CD14-positive monocyte (primary cell): ENCODE data around the gene MTMR10. TPM values are rescaled to one million over a fixed set of nuclear protein-coding genes. Genes with fewer than 3 reads are reported as not detected.

Source experiments
- DNase-seq, 3 donors: peaks; one replicate each; pipeline ENCODE4 v3.0.0-alpha.2; 2011 to 2022
- H2AFZ ChIP-seq: 2 replicates; pipeline ENCODE4 v1.6.0; 2012; ENCODE audit warnings: mild to moderate bottlenecking, low read depth, low read length, inconsistent platforms; ENCODE audit not compliant: insufficient read depth, poor library complexity, severe bottlenecking
- H3K27ac ChIP-seq, 2 donors: 1 replicate in 1 of 2; 2 replicates in 1 of 2; pipeline ENCODE4 v1.5.1; 2012 to 2013; ENCODE audit warnings: low read length in 2 of 2, control low read depth in 1 of 2, inconsistent platforms in 1 of 2, low read depth in 1 of 2, mild to moderate bottlenecking in 1 of 2
- H3K27me3 ChIP-seq, 2 donors: one replicate each; pipeline versions ENCODE4 v1.6.0 to v1.6.1; 2011 to 2013; ENCODE audit warnings: low read length in 2 of 2; ENCODE audit not compliant: control insufficient read depth in 2 of 2, insufficient read depth in 2 of 2
- H3K36me3 ChIP-seq, 2 donors: replicated peaks in 1 of 2; 1 replicate in 1 of 2; 2 replicates in 1 of 2; pipeline versions ENCODE4 v1.5.1 to v1.6.1; 2012 to 2013; ENCODE audit warnings: low read length in 2 of 2, control low read depth in 1 of 2, inconsistent platforms in 1 of 2, mild to moderate bottlenecking in 1 of 2; ENCODE audit not compliant: insufficient read depth in 2 of 2, control insufficient read depth in 1 of 2
- H3K4me1 ChIP-seq, 2 donors: 1 replicate in 1 of 2; 2 replicates in 1 of 2; pipeline versions ENCODE4 v1.5.1 to v1.6.1; 2012 to 2013; ENCODE audit warnings: low read length in 2 of 2, control low read depth in 1 of 2, inconsistent platforms in 1 of 2, mild to moderate bottlenecking in 1 of 2, moderate library complexity in 1 of 2; ENCODE audit not compliant: insufficient read depth in 2 of 2, control insufficient read depth in 1 of 2
- H3K4me2 ChIP-seq: replicated peaks from 2 replicates; pipeline ENCODE3; 2012; ENCODE audit warnings: low read length, moderate library complexity, mild to moderate bottlenecking; ENCODE audit not compliant: poor library complexity, severe bottlenecking; ENCODE audit errors: extremely low read depth
- H3K4me3 ChIP-seq, 3 experiments: fragments of 200-600 bp in 1 of 3; sonication (generic) in 1 of 3; replicated peaks in 1 of 3; 1 replicate in 2 of 3; 2 replicates in 1 of 3; pipeline ENCODE4 v1.5.1; 2011 to 2013; ENCODE audit warnings: low read length in 3 of 3, mild to moderate bottlenecking in 3 of 3, control low read depth in 2 of 3, low read depth in 2 of 3, inconsistent platforms in 1 of 3, moderate library complexity in 1 of 3
- H3K79me2 ChIP-seq: 2 replicates; pipeline ENCODE4 v1.6.0; 2012; ENCODE audit warnings: mild to moderate bottlenecking, control low read depth, inconsistent platforms, low read length, moderate library complexity; ENCODE audit not compliant: insufficient read depth
- H3K9ac ChIP-seq: 2 replicates; pipeline ENCODE4 v1.6.0; 2017; ENCODE audit warnings: low read length, mild to moderate bottlenecking; ENCODE audit not compliant: insufficient read depth, poor library complexity, severe bottlenecking
- H3K9me3 ChIP-seq, 2 donors: replicated peaks in 1 of 2; 1 replicate in 1 of 2; 2 replicates in 1 of 2; pipeline versions ENCODE4 v1.5.1 to v1.6.1; 2012 to 2013; ENCODE audit warnings: low read length in 2 of 2, control low read depth in 1 of 2; ENCODE audit not compliant: control insufficient read depth in 1 of 2, insufficient read depth in 1 of 2
- H4K20me1 ChIP-seq: 2 replicates; pipeline ENCODE4 v1.6.0; 2012; ENCODE audit warnings: mild to moderate bottlenecking, low read length, control low read depth, moderate library complexity; ENCODE audit not compliant: insufficient read depth
- H3K27ac Mint-ChIP-seq, 7 donors: one replicate each; pipeline ENCODE4 v1.8.0; 2020; ENCODE audit warnings: mild to moderate bottlenecking in 7 of 7, mixed read lengths in 7 of 7, moderate library complexity in 6 of 7, inconsistent platforms in 2 of 7
- H3K27me3 Mint-ChIP-seq, 3 donors: one replicate each; pipeline ENCODE4 v1.8.0; 2021 to 2022; ENCODE audit warnings: low read depth in 3 of 3, mild to moderate bottlenecking in 3 of 3, mixed read lengths in 3 of 3, moderate library complexity in 3 of 3, inconsistent platforms in 1 of 3
- H3K36me3 Mint-ChIP-seq, 2 donors: one replicate each; pipeline ENCODE4 v1.8.0; 2020; ENCODE audit warnings: mixed read lengths in 2 of 2, inconsistent platforms in 1 of 2, mild to moderate bottlenecking in 1 of 2
- H3K4me1 Mint-ChIP-seq: one replicate; pipeline ENCODE4 v1.8.0; 2020; ENCODE audit warnings: mild to moderate bottlenecking, mixed read lengths
- H3K4me3 Mint-ChIP-seq, 2 donors: one replicate each; pipeline ENCODE4 v1.8.0; 2020; ENCODE audit warnings: mild to moderate bottlenecking in 2 of 2, mixed read lengths in 2 of 2, moderate library complexity in 1 of 2
- H3K9me3 Mint-ChIP-seq, 7 donors: one replicate each; pipeline ENCODE4 v1.8.0; 2020 to 2022; ENCODE audit warnings: mixed read lengths in 7 of 7, mild to moderate bottlenecking in 6 of 7, moderate library complexity in 6 of 7, inconsistent platforms in 2 of 7
- CTCF ChIP-seq: fragments of 200-600 bp; IDR thresholded peaks from one replicate; pipeline ENCODE4 v1.8.0; 2022; ENCODE audit warnings: antibody characterized with exemption, mild to moderate bottlenecking
- WGBS: methylation state at CpG from one replicate; pipeline ENCODE4 v1.1.5; 2013; ENCODE audit warnings: missing lambda C conversion rate; ENCODE audit not compliant: insufficient coverage; 5-methylcytosine and 5-hydroxymethylcytosine counted together
- intact Hi-C, 2 donors: fragments of 100-400 bp; cut with micrococcal nuclease; formaldehyde crosslinking; loops; one replicate each; pipeline versions ENCODE4 v1.15.0 to v1.15.1; 2023
- polyA plus RNA-seq, 3 donors: library from polyadenylated mRNA; depleted of rRNA in 1 of 3; unstranded in 2 of 3; stranded (reverse) in 1 of 3; fragments of 300-500 nt in 2 of 3; fragments of >200 nt in 1 of 3; fragmentation: Illumina TruSeq in 2 of 3; gene quantifications; 1 replicate in 2 of 3; 2 replicates in 1 of 3; pipeline ENCODE4 v1.2.3, GENCODE V29; 2012 to 2021

Gene MTMR10
- polyA plus RNA-seq, 3 donors = 8.7 to 23.3 (median 15.9) TPM

- Mint-ChIP-seq H3K4me1 (peaks cover 23% of the 10 kb centered on the region), H3K36me3 (no peaks in the 10 kb centered on the region), H3K9me3 (peaks cover 9 to 17% (median 14%) of the 10 kb centered on the region in 7 donors), H3K4me3 (no peak overlapping the region), H3K27me3 (peaks cover 0 to 3% (median 1%) of the 10 kb centered on the region in 3 donors), H3K27ac (no peak overlapping the region)
- Histone ChIP-seq H3K4me2 (no peak overlapping the region), H2AFZ (no peak overlapping the region), H3K27me3 (no peaks in the 10 kb centered on the region), H4K20me1 (no peaks in the 10 kb centered on the region), H3K9me3 (peaks cover 9 to 11% of the 10 kb centered on the region in 2 donors), H3K4me3 (no peak overlapping the region), H3K9ac (no peak overlapping the region), H3K27ac (no peak overlapping the region), H3K36me3 (no peaks in the 10 kb centered on the region), H3K4me1 (peaks cover 15 to 21% of the 10 kb centered on the region in 2 donors), H3K79me2 (no peaks in the 10 kb centered on the region)
- DNase-seq = no peak
- 100% methylated on average over 1 of the region's 1 CpG for WGBS
- intact Hi-C loops = no loop called here
- no peak for TF ChIP-seq CTCF
These were observed 18.6 kb upstream of the MTMR10 start for GRCh38 chr15:31010036-31010435.

- Histone ChIP-seq H3K36me3 (no peaks in the 10 kb centered on the region), H3K4me2 (no peak overlapping the region), H3K27ac (no peak overlapping the region), H3K79me2 (no peaks in the 10 kb centered on the region), H2AFZ (no peak overlapping the region), H3K4me1 (peaks cover 17 to 22% of the 10 kb centered on the region in 2 donors), H3K4me3 (no peak overlapping the region), H3K9ac (no peak overlapping the region), H4K20me1 (no peaks in the 10 kb centered on the region), H3K27me3 (peaks cover 0 to 2% of the 10 kb centered on the region in 2 donors), H3K9me3 (no peaks in the 10 kb centered on the region)
- Mint-ChIP-seq H3K4me3 (peak overlapping the region in 1 of 2 donors; percentile 56), H3K4me1 (peaks cover 27% of the 10 kb centered on the region), H3K27ac (no peak overlapping the region), H3K36me3 (no peaks in the 10 kb centered on the region), H3K27me3 (peaks cover 5 to 7% (median 7%) of the 10 kb centered on the region in 3 donors), H3K9me3 (no peaks in the 10 kb centered on the region)
- no peak for DNase-seq
- intact Hi-C loops = no loop called here
- WGBS = no CpG with 5 or more reads among the region's 2 CpGs
- TF ChIP-seq CTCF = no peak
These were observed 14.2 kb upstream of the MTMR10 start for GRCh38 chr15:31005660-31006059.
